ENCODE data around the gene NEDD4L.
"Not testable (repeated sequence)": the region's sequence is repeated elsewhere in the genome, so short reads cannot be mapped to it uniquely, and the experiment has no call there.

NEDD4L gene

GRCh38 chr18:58408665-58409064 is 364.6 kb downstream of the NEDD4L start:
- DNase-seq: no peak

GRCh38 chr18:58409802-58410445 is 365.9 kb downstream of the NEDD4L start:
- no peak for DNase-seq

- no peak for DNase-seq
These were observed 367.3 kb downstream of the NEDD4L start for GRCh38 chr18:58411323-58411722.

GRCh38 chr18:58412844-58413666 is 369.0 kb downstream of the NEDD4L start:
- no peak for DNase-seq

- DNase-seq: no peak
These were observed 369.9 kb downstream of the NEDD4L start for GRCh38 chr18:58413667-58414628.

GRCh38 chr18:58416014-58416703 is 372.1 kb downstream of the NEDD4L start:
- no peak for DNase-seq

- DNase-seq: no peak
These were observed 373.0 kb downstream of the NEDD4L start for GRCh38 chr18:58416704-58417683.

GRCh38 chr18:58417752-58418151 is 373.7 kb downstream of the NEDD4L start:
- DNase-seq: no peak

- DNase-seq: no peak
These were observed 374.3 kb downstream of the NEDD4L start for GRCh38 chr18:58418361-58418760.

- DNase-seq: no peak
These were observed 375.7 kb downstream of the NEDD4L start for GRCh38 chr18:58419587-58420199.

GRCh38 chr18:58426611-58427010 is 382.6 kb downstream of the NEDD4L start:
- no peak for DNase-seq

- no peak for DNase-seq
These were observed 383.3 kb downstream of the NEDD4L start for GRCh38 chr18:58427321-58427720.

- DNase-seq: no peak
These were observed 385.4 kb downstream of the NEDD4L start for GRCh38 chr18:58429442-58429841.

- DNase-seq: no peak
These were observed 387.2 kb downstream of the NEDD4L start for GRCh38 chr18:58431215-58431614.

- no peak for DNase-seq
These were observed 388.2 kb downstream of the NEDD4L start for GRCh38 chr18:58432050-58432727.

GRCh38 chr18:58435221-58436005 is 391.4 kb downstream of the NEDD4L start:
- not testable (repeated sequence) for DNase-seq

GRCh38 chr18:58438161-58438957 is 394.3 kb downstream of the NEDD4L start:
- no peak for DNase-seq

- no peak for DNase-seq
These were observed 394.9 kb downstream of the NEDD4L start for GRCh38 chr18:58438958-58439300.

GRCh38 chr18:58443671-58444070 is 399.6 kb downstream of the NEDD4L start:
- no peak for DNase-seq

Data from hematopoietic multipotent progenitor cell treated with erythropoietin and hydrocortisone succinate and interleukin-3 and kit ligand, for 8 days (in vitro differentiated cells).